Endothelial cell (in vitro differentiated cells): Measurements from ENCODE around the gene PTPRN2. TPM values are rescaled to one million over a fixed set of nuclear protein-coding genes. Genes with fewer than 3 reads are reported as not detected.

Experiments
- DNase-seq: peaks from one replicate; pipeline ENCODE4 v3.0.0; 2021; ENCODE audit warnings: low spot score
- H3K27ac Mint-ChIP-seq: one replicate; pipeline ENCODE4 v1.8.0; 2021; ENCODE audit warnings: mixed read lengths, inconsistent platforms; ENCODE audit not compliant: unreplicated experiment
- H3K27me3 Mint-ChIP-seq: one replicate; pipeline ENCODE4 v1.8.0; 2021; ENCODE audit warnings: mild to moderate bottlenecking, moderate library complexity, mixed read lengths, inconsistent platforms; ENCODE audit not compliant: unreplicated experiment
- H3K36me3 Mint-ChIP-seq: one replicate; pipeline ENCODE4 v1.8.0; 2021; ENCODE audit warnings: mild to moderate bottlenecking, low read depth, mixed read lengths, inconsistent platforms; ENCODE audit not compliant: unreplicated experiment
- H3K4me1 Mint-ChIP-seq: one replicate; pipeline ENCODE4 v1.8.0; 2021; ENCODE audit warnings: mild to moderate bottlenecking, mixed read lengths, inconsistent platforms; ENCODE audit not compliant: unreplicated experiment
- H3K4me3 Mint-ChIP-seq: one replicate; pipeline ENCODE4 v1.8.0; 2021; ENCODE audit warnings: mild to moderate bottlenecking, mixed read lengths, inconsistent platforms; ENCODE audit not compliant: unreplicated experiment
- H3K9me3 Mint-ChIP-seq: one replicate; pipeline ENCODE4 v1.8.0; 2021; ENCODE audit warnings: mixed read lengths, inconsistent platforms; ENCODE audit not compliant: unreplicated experiment
- total RNA-seq: library from RNA; stranded (reverse); fragmentation: NEBNext Ultra II Directional; extraction: Animal tissue kit (Norgen Biotek cat#: 25700); gene quantifications from one replicate; pipeline ENCODE4 v1.2.1, GENCODE V29; 2021; ENCODE audit not compliant: unreplicated experiment
- TF ChIP-seq, protein P1 (sequence below): fragments of 200-600 bp; sonication (generic); IDR thresholded peaks from one replicate; pipeline ENCODE4 v1.5.0; 2021; ENCODE audit warnings: antibody characterized with exemption; ENCODE audit not compliant: unreplicated experiment

The PTPRN2 gene
- total RNA-seq, 1 donor from 2014 or later = 0.18 TPM

DNA sequence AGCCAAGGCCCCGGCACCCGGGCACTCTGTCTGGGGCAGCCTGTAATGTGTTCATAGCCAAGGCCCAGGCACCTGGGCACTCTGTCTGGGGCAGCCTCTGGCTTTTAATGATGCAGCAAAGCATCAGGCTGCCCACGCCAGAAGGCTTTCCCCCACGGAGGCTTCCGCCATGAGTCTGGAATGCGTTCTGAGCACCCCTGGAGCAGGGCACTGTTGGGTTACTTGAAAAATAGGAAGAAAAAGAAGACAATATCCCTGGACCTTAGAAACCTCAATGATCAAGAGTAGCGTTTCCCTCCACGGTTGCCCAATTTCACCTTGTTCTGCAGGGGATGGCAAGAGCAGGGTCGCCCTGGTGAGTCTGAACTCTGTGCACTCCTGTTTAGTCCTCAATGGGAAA lies 565.0 kb downstream of the PTPRN2 start:
- peaks cover 5% of the 10 kb centered on the region for H3K27me3 Mint-ChIP-seq

DNA sequence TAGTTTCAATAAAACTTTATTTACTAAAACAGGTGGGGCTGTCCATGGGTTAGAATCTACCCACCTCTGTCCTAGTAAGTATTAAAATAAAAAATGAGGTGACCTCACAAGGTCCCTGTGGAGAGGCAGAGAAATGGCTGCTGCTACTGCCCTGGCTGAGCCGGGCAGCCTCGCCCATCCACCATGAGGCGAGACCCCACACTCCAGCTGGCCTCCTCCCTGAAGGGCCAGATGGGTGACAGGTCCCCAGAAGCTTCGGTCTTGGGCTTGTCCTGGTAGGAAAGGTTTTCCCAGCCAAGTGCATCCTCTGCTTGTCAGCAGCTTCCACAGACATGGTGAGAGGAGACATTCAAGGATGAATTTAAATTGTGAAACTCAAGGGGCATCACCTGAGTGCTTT lies 565.8 kb downstream of the PTPRN2 start:
- H3K27ac Mint-ChIP-seq = no peak overlapping the region
- no peak overlapping the region for H3K4me3 Mint-ChIP-seq
- DNase-seq = no peak
- H3K36me3 Mint-ChIP-seq = peaks cover 13% of the 10 kb centered on the region
- peaks cover 3% of the 10 kb centered on the region for H3K27me3 Mint-ChIP-seq
- H3K4me1 Mint-ChIP-seq = no peaks in the 10 kb centered on the region
- TF ChIP-seq, protein P1, sequence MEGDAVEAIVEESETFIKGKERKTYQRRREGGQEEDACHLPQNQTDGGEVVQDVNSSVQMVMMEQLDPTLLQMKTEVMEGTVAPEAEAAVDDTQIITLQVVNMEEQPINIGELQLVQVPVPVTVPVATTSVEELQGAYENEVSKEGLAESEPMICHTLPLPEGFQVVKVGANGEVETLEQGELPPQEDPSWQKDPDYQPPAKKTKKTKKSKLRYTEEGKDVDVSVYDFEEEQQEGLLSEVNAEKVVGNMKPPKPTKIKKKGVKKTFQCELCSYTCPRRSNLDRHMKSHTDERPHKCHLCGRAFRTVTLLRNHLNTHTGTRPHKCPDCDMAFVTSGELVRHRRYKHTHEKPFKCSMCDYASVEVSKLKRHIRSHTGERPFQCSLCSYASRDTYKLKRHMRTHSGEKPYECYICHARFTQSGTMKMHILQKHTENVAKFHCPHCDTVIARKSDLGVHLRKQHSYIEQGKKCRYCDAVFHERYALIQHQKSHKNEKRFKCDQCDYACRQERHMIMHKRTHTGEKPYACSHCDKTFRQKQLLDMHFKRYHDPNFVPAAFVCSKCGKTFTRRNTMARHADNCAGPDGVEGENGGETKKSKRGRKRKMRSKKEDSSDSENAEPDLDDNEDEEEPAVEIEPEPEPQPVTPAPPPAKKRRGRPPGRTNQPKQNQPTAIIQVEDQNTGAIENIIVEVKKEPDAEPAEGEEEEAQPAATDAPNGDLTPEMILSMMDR = no peak
- peaks cover 48% of the 10 kb centered on the region for H3K9me3 Mint-ChIP-seq

More for the DNA sequence above, 565.0 kb downstream of the PTPRN2 start:
- DNase-seq = no peak
- H3K36me3 Mint-ChIP-seq = peaks cover 18% of the 10 kb centered on the region
- no peaks in the 10 kb centered on the region for H3K4me1 Mint-ChIP-seq
- H3K27ac Mint-ChIP-seq = no peak overlapping the region
- peaks cover 52% of the 10 kb centered on the region for H3K9me3 Mint-ChIP-seq
- TF ChIP-seq, protein P1 = no peak
- no peak overlapping the region for H3K4me3 Mint-ChIP-seq

DNA sequence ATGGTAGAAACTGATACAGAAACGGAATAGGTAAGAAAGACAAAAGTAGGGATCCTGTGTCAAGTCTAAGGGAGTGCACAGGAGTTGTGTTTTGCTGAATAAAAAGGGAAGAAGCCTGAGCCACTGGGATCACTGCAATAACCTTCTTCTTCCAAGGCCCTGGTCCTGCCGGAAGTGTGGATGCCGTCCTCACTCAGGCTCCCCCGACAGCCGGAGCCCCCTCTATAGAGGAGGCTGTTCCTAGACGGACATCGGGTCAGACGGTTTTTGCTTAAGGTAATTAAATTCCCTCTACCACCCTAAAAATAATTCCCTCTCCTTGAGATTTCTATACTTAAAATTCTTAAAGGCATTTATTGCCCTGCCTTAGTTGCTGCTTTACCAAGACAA lies 566.9 kb downstream of the PTPRN2 start:
- H3K27me3 Mint-ChIP-seq = peaks cover 3% of the 10 kb centered on the region
- DNase-seq = no peak
- H3K27ac Mint-ChIP-seq = no peak overlapping the region
- H3K9me3 Mint-ChIP-seq = peaks cover 43% of the 10 kb centered on the region
- H3K4me3 Mint-ChIP-seq = no peak overlapping the region
- H3K36me3 Mint-ChIP-seq = peaks cover 5% of the 10 kb centered on the region
- TF ChIP-seq, protein P1 = no peak
- H3K4me1 Mint-ChIP-seq = no peaks in the 10 kb centered on the region

DNA sequence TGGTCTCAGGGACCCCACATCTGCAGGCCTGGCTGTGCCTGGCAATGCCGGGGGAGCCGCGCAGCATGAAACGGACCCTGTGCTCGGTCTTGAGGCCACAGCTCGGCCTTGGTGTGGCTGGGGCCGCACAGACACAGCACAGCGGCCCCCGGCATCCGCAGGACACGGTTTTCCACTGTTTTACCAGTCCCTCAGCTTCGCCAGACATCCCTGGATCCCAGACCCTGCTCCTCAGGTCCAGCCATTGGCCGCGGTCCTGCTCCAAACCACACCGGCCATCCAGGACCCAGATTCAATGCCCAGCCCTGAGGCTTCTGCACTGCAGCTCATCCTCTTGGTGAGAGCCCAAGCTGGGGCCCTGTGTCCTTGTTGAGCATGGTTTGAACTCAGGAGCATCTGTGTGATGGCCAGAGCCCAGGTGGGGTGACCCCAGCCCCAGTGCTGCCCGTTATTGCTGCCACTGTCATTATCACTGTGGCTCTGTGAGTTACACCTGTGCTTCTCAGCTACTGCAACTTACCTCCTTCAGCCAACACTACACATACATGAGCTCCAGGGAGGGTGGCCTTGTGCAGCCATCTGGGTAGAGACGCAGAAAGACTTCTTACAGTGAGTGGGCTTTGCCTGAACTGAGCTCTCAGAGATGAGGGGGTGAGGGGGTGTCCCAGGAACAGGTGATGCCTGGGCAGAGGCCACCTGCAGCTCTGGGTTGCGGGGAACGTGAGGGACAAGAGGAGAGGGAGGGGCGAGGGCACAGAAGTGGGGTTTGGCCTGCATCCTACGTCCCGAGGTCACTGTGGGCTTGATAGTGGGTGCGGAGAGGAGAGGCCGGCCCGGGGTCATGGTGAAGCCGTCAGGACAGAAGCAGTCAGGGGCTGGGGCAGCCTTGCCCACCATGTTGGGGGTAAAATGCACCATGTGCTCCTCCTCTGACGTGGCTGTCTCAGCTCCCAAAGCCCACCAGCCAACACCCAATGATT lies 567.6 kb downstream of the PTPRN2 start:
- TF ChIP-seq, protein P1 = no peak
- Mint-ChIP-seq H3K27me3 (peaks cover 3% of the 10 kb centered on the region), H3K4me3 (no peak overlapping the region)

DNA sequence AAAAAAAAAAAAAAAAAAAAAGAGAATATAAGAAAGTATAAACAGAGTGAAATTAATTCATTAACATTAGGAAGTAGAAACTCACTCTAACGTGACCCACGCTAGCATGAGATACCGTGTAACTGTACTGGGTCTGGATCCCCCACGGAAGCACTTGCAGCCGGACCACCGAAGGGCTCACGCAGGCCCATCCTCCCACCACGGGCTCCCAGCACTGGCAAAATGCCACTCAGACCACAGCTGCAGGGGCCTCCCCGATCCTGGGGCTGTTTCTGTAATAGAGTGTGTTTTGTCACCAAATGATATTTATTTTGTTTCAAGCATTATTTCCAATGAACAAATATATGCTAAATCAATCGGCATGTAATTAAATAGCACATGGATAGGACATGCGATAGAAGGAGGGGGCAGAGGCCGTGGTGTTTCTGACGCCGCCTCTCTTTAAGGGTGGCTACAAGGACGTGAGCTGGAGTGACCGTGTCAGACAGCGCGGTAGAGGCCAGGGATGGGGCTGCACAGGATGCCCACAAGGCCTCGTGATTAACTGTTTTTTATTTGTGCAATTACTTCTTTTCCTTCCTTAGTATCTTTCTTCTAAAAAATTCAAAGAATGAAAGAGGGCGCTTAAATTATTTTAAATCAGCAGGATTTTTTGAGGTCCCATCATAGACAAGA lies 568.5 kb downstream of the PTPRN2 start:
- DNase-seq = no peak

More for the DNA sequence above, 567.6 kb downstream of the PTPRN2 start:
- Mint-ChIP-seq H3K27ac (no peak overlapping the region), H3K9me3 (peaks cover 43% of the 10 kb centered on the region), H3K4me1 (no peaks in the 10 kb centered on the region), H3K36me3 (peaks cover 5% of the 10 kb centered on the region)
- DNase-seq = no peak

More for the DNA sequence above, 568.5 kb downstream of the PTPRN2 start:
- H3K27me3 Mint-ChIP-seq = peaks cover 2% of the 10 kb centered on the region
- H3K36me3 Mint-ChIP-seq = peaks cover 5% of the 10 kb centered on the region
- H3K4me1 Mint-ChIP-seq = no peaks in the 10 kb centered on the region
- TF ChIP-seq, protein P1 = no peak
- H3K9me3 Mint-ChIP-seq = peaks cover 36% of the 10 kb centered on the region
- H3K4me3 Mint-ChIP-seq = no peak overlapping the region
- H3K27ac Mint-ChIP-seq = no peak overlapping the region
